OCI-LY1 (cell line): ENCODE data around the gene CBARP.
A peak's percentile ranks its signal among the peaks of the same experiment; 100 is the strongest.

Source experiments
- H2AFZ ChIP-seq: fragments of 200-600 bp; sonication (generic), shearing (Covaris generic); 2 replicates; pipeline ENCODE4 v1.6.0; 2014; ENCODE audit warnings: antibody characterized with exemption, mild to moderate bottlenecking, low read length
- H3F3A ChIP-seq: fragments of 200-600 bp; sonication (generic), shearing (Covaris generic); 2 replicates; pipeline ENCODE4 v1.6.0; 2014; ENCODE audit warnings: mild to moderate bottlenecking, antibody characterized with exemption, low read length, moderate library complexity; ENCODE audit not compliant: insufficient read depth
- H3K27ac ChIP-seq: fragments of 200-600 bp; sonication (generic); 2 replicates; pipeline ENCODE4 v1.5.1; 2014; ENCODE audit warnings: low read length, mixed run types, mild to moderate bottlenecking, low read depth; ENCODE audit not compliant: poor library complexity, severe bottlenecking
- H3K27me3 ChIP-seq: fragments of 200-600 bp; sonication (generic); 2 replicates; pipeline ENCODE4 v1.6.0; 2014; ENCODE audit warnings: antibody characterized with exemption, mild to moderate bottlenecking, low read length, moderate library complexity; ENCODE audit not compliant: insufficient read depth
- H3K36me3 ChIP-seq: fragments of 200-600 bp; sonication (generic); 2 replicates; pipeline ENCODE4 v1.6.1; 2014; ENCODE audit warnings: mild to moderate bottlenecking, antibody characterized with exemption, low read length, moderate library complexity, mixed read lengths; ENCODE audit not compliant: insufficient read depth
- H3K4me1 ChIP-seq: fragments of 200-600 bp; sonication (generic); 2 replicates; pipeline ENCODE4 v1.5.1; 2014; ENCODE audit warnings: mild to moderate bottlenecking, low read length, moderate library complexity; ENCODE audit not compliant: insufficient read depth, severe bottlenecking
- H3K4me2 ChIP-seq: fragments of 200-600 bp; sonication (generic), shearing (Covaris generic); 2 replicates; pipeline ENCODE4 v1.6.1; 2014; ENCODE audit warnings: low read length
- H3K4me3 ChIP-seq: fragments of 200-600 bp; sonication (generic); 2 replicates; pipeline ENCODE4 v1.5.1; 2014; ENCODE audit warnings: low read length, low read depth, mild to moderate bottlenecking, mixed read lengths; ENCODE audit not compliant: poor library complexity, severe bottlenecking
- H3K79me2 ChIP-seq: fragments of 200-600 bp; shearing (Covaris generic); 2 replicates; pipeline ENCODE4 v1.6.1; 2016; ENCODE audit warnings: mixed run types, low read length, mixed read lengths; ENCODE audit not compliant: insufficient read depth
- H3K9ac ChIP-seq: fragments of 200-600 bp; sonication (generic), shearing (Covaris generic); 2 replicates; pipeline ENCODE4 v1.6.1; 2014; ENCODE audit warnings: mild to moderate bottlenecking, low read length, mixed read lengths
- H3K9me2 ChIP-seq: fragments of 200-600 bp; sonication (generic), shearing (Covaris generic); 2 replicates; pipeline ENCODE4 v1.6.1; 2014; ENCODE audit warnings: low read depth, mild to moderate bottlenecking, low read length, mixed read lengths
- H3K9me3 ChIP-seq: fragments of 200-600 bp; shearing (Covaris generic); 2 replicates; pipeline ENCODE4 v1.6.1; 2014; ENCODE audit warnings: low read length, mixed read lengths
- H4K20me1 ChIP-seq: fragments of 200-600 bp; sonication (generic), shearing (Covaris generic); 2 replicates; pipeline ENCODE4 v1.6.0; 2016; ENCODE audit warnings: mild to moderate bottlenecking, low read length; ENCODE audit not compliant: insufficient read depth
- CTCF ChIP-seq: fragments of 200-600 bp; sonication (generic), shearing (Covaris generic); IDR thresholded peaks from 2 replicates; pipeline ENCODE4 v1.5.1; 2017; ENCODE audit warnings: mild to moderate bottlenecking, antibody characterized with exemption, low read length, moderate library complexity, mixed read lengths
- EZH2 ChIP-seq: fragments of 200-600 bp; sonication (generic), shearing (Covaris generic); IDR thresholded peaks from 2 replicates; pipeline ENCODE4 v1.8.0; 2017; ENCODE audit warnings: borderline replicate concordance, mixed run types, mild to moderate bottlenecking, antibody characterized with exemption, low read length, moderate library complexity, mixed read lengths

The CBARP gene

GRCh38 chr19:1266129-1266915 lies 28.5 kb upstream of the CBARP start:
- H3F3A ChIP-seq = 0 out of 2 replicates have a peak, but pooled peaks cover 1% of the 10 kb centered on the region

GRCh38 chr19:1265615-1266128 lies 27.9 kb upstream of the CBARP start:
- H4K20me1 ChIP-seq = no peaks in the 10 kb centered on the region
- no peaks in the 10 kb centered on the region for H3K27me3 ChIP-seq
- peaks cover 11% of the 10 kb centered on the region for H3K79me2 ChIP-seq
- H3K9ac ChIP-seq = peak overlapping the region; percentile 30; the same call in 1 of the 2 replicates
- H3K36me3 ChIP-seq = peaks cover 11% of the 10 kb centered on the region
- TF ChIP-seq CTCF (no peak), EZH2 (no peak)
- no peak overlapping the region for H2AFZ ChIP-seq
- no peaks in the 10 kb centered on the region for H3F3A ChIP-seq
- H3K27ac ChIP-seq = peak overlapping the region; percentile 89
- H3K4me1 ChIP-seq = peaks cover 75% of the 10 kb centered on the region
- no peaks in the 10 kb centered on the region for H3K9me3 ChIP-seq
- H3K9me2 ChIP-seq = no peaks in the 10 kb centered on the region
- H3K4me2 ChIP-seq = peak overlapping the region; percentile 64
- H3K4me3 ChIP-seq = peak overlapping the region; percentile 93

More at GRCh38 chr19:1266129-1266915, 28.5 kb upstream of the CBARP start:
- peak overlapping the region; percentile 89 for H3K27ac ChIP-seq
- H3K9me3 ChIP-seq = no peaks in the 10 kb centered on the region
- no peak overlapping the region for H2AFZ ChIP-seq
- H3K79me2 ChIP-seq = peaks cover 16% of the 10 kb centered on the region
- H3K27me3 ChIP-seq = no peaks in the 10 kb centered on the region
- peak overlapping the region; percentile 64 for H3K4me2 ChIP-seq
- peak overlapping the region; percentile 93 for H3K4me3 ChIP-seq
- H3K36me3 ChIP-seq = peaks cover 18% of the 10 kb centered on the region
- H3K4me1 ChIP-seq = peaks cover 82% of the 10 kb centered on the region
- TF ChIP-seq CTCF = no peak
- H4K20me1 ChIP-seq = no peaks in the 10 kb centered on the region
- H3K9ac ChIP-seq = peak overlapping the region; percentile 49; the same call in 1 of the 2 replicates
- H3K9me2 ChIP-seq = no peaks in the 10 kb centered on the region

- no peak overlapping the region for H2AFZ ChIP-seq
- H3K27me3 ChIP-seq = no peaks in the 10 kb centered on the region
- H3K79me2 ChIP-seq = peaks cover 5% of the 10 kb centered on the region
- no peak for TF ChIP-seq EZH2
- peaks cover 4% of the 10 kb centered on the region for H3K36me3 ChIP-seq
- H3K9ac ChIP-seq = no peak overlapping the region; the same call in 1 of the 2 replicates
- H3K4me2 ChIP-seq = peak overlapping the region; percentile 28
- peaks cover 75% of the 10 kb centered on the region for H3K4me1 ChIP-seq
- no peaks in the 10 kb centered on the region for H3K9me3 ChIP-seq
- H4K20me1 ChIP-seq = no peaks in the 10 kb centered on the region
- H3F3A ChIP-seq = no peaks in the 10 kb centered on the region
- H3K4me3 ChIP-seq = no peak overlapping the region
- H3K27ac ChIP-seq = peak overlapping the region; percentile 89
- H3K9me2 ChIP-seq = no peaks in the 10 kb centered on the region
These were observed 27.2 kb upstream of the CBARP start for GRCh38 chr19:1264801-1265614.
